AG20443 (cell line): ENCODE results near the gene MAN2A2.
"Not testable (repeated sequence)": the region's sequence is repeated elsewhere in the genome, so short reads cannot be mapped to it uniquely, and the experiment has no call there.

Experiments
- DNase-seq: peaks from one replicate; pipeline ENCODE4 v3.0.0; 2012; ENCODE audit warnings: low spot score, mixed read lengths

Gene MAN2A2

GRCh38 chr15:90903733-90904536 is 833 bp downstream of the MAN2A2 start:
- no peak for DNase-seq

DNA sequence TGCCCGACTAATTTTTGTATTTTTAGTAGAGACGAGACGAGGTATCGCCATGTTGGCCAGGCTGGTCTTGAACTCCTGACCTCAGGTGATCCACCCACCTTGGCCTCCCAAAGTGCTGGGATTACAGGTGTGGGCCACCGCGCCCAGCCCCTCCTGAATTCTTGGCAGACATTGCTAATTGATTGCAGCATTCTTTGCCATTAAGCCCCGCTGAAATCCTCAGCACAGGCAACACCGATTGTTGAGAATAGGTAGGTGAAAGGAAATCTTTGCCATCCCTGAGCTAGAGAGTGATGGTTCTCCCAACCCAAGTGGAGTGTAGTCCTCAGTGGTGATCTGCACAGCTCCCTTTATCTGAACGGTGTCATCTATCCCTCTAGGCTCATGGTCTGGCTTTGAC is 1.6 kb downstream of the MAN2A2 start:
- DNase-seq = no peak

DNA sequence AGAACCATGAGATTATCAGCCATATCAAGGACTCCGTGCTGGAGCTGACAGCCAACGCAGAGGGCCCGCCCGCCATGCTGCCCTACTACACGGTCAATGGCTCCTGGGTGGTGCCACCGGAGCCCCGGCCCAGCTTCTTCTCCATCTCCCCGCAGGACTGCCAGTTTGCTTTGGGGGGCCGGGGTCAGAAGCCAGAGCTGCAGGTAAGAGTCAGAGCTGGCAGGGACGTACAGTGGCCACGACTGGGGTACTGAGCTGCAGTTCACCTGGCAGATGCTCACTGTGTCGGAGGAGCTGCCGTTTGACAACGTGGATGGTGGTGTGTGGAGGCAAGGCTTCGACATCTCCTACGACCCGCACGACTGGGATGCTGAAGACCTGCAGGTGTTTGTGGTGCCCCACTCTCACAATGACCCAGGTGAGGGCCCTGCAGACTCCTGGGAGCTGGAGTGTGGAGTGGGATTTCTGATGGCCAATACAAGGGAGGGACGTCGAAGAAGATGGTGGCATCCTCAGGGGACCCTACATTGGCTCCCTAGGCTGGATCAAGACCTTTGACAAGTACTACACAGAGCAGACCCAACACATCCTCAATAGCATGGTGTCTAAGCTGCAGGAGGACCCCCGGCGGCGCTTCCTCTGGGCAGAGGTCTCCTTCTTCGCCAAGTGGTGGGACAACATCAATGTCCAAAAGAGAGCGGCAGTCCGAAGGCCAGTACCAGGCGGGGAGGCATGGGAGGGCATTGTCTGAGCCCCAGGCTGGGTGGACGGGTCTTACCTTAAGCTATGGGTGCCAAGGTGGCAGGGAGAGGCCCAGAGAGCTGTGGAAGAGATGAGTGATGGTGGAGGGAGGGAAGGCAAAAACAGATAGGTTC is 2.4 kb downstream of the MAN2A2 start:
- DNase-seq = no peak

DNA sequence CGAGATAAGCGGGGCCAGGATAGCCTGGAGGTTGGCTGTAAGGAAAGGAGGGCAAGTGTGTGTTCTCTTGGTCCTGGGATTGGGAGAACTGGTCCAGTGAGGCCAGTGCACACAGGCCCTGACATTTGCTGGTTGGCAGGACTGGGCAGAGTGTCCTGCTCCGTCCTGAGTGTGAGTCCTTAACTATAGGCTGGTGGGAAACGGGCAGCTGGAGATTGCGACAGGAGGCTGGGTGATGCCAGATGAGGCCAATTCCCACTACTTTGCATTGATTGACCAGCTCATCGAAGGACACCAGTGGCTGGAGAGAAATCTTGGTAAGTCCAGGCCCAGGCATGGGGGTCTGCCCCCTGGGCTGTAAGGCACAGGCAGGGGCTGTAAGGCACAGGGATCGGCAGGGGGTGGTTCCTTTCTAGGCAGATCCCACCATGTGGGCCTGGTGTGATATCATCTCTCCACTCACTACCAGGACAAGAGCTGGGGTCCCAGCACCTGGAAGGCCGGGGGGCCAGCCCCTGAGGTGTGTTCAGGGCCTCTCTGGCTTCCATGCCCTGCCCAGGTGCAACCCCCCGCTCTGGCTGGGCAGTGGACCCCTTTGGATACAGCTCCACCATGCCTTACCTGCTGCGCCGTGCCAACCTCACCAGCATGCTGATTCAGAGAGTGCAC is 3.2 kb downstream of the MAN2A2 start:
- no peak for DNase-seq

DNA sequence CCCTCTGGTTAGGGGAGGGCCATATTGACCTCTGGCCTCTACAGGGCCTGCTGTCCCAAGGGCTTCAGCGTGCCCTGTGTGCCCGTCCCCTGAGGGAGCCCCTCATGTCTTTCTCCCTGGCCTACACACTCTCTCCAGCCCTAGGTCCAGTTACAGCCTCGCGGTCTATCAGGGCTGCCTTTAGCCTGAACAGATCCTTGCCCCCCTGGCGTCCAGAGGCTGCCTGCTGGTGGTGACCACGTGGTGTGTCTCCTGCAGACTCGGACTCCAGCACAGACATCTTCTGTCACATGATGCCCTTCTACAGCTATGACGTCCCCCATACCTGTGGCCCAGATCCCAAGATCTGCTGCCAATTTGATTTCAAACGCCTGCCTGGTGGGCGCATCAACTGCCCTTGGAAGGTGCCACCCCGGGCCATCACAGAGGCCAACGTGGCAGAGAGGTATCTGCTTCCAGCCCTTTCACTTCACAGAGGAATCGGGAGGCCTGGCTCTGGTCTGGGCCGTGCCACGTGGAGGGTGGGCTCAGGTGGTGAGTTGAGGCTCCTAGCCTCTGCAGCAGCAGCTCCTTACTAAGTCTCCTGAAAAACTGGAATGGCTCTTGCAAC is 4.1 kb downstream of the MAN2A2 start:
- no peak for DNase-seq

- no peak for DNase-seq
Measured at GRCh38 chr15:90907838-90908507, 4.9 kb downstream of the MAN2A2 start.

GRCh38 chr15:90909449-90909848 is 6.3 kb downstream of the MAN2A2 start:
- DNase-seq = not testable (repeated sequence)

GRCh38 chr15:90909976-90910375 is 6.9 kb downstream of the MAN2A2 start:
- DNase-seq = no peak

DNA sequence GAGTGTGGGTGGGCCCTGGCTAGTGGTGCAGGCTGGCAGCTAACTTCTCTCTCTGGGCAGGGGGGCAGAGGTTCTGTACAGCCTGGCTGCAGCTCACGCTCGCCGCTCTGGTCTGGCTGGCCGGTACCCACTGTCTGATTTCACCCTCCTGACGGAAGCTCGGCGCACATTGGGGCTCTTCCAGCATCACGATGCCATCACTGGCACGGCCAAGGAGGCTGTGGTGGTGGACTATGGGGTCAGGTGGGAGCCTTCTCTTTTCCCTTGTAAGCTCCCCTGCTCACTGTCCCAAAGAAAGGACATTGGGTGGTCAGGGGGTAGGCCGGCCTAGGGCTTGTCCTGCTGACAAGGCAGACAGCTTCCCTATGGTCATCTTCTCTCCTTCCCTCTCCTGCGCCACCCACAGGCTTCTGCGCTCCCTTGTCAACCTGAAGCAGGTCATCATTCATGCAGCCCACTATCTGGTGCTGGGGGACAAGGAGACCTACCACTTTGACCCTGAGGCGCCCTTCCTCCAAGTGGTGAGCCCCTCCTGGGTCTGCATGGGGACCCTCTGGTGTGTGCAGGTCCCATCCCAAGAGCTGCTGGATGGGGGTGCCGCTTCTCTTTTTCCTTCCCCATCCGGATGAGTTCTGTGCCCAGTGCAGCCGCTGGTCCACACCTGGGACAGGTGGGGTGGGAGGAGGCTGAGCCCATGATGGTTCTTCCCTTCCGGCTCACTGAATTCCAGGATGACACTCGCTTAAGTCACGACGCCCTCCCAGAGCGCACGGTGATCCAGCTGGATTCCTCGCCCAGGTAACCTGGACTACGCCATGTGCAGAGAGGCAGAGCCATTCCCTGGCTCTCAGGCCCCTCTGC is 7.6 kb downstream of the MAN2A2 start:
- no peak for DNase-seq

DNA sequence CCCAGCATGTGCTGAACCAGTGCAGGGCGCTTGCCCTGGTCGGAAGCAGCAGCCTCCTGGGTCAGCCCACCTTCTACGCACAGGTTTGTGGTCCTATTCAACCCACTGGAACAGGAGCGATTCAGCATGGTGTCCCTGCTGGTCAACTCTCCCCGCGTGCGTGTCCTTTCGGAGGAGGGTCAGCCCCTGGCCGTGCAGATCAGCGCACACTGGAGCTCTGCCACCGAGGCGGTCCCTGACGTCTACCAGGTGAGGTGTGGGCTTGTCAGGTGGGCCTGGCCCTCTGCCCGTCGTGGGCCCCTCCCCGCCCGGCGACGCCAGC is 8.2 kb downstream of the MAN2A2 start:
- no peak for DNase-seq

- no peak for DNase-seq
Measured at GRCh38 chr15:90911906-90912769, 9.0 kb downstream of the MAN2A2 start.

GRCh38 chr15:90912770-90913075 is 9.6 kb downstream of the MAN2A2 start:
- DNase-seq = no peak

- DNase-seq = no peak
Measured at GRCh38 chr15:90913398-90913944, 10.4 kb downstream of the MAN2A2 start.

DNA sequence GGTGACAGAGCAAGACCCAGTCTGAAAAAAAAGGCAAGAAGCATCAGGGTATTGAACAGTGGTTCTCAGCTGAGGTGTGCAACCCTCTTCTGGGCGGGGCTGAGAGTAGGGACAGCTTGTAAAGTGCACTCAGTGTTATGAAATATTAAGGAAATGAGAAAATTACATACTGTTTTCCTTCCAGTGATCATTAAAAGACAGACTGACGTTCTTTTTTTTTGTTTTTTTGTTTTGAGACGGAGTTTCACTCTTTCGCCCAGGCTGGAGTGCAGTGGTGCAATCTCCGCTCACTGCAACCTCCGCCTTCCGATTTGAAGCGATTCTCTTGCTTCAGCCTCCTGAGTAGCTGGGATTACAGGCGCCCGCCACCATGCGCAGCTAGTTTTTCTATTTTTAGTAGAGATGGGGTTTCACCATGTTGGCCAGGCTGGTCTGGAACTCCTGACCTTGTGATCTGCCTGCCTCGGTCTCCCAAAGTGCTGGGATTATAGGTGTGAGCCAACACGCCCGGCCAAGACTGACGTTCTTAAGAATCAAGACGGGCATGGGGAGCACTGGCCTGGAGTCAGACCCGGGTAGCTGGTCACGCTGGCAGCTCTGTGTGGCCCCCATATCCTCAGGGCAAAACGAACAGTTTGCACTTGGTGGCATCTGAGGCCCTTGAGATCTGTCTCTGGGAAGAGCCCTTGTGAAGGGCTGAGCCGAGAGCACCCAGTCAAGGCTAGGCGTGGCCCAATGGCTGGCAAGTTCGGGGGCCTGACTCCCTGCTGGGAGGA is 11.4 kb downstream of the MAN2A2 start:
- DNase-seq = no peak

GRCh38 chr15:90915216-90915807 is 12.2 kb downstream of the MAN2A2 start:
- DNase-seq = no peak

DNA sequence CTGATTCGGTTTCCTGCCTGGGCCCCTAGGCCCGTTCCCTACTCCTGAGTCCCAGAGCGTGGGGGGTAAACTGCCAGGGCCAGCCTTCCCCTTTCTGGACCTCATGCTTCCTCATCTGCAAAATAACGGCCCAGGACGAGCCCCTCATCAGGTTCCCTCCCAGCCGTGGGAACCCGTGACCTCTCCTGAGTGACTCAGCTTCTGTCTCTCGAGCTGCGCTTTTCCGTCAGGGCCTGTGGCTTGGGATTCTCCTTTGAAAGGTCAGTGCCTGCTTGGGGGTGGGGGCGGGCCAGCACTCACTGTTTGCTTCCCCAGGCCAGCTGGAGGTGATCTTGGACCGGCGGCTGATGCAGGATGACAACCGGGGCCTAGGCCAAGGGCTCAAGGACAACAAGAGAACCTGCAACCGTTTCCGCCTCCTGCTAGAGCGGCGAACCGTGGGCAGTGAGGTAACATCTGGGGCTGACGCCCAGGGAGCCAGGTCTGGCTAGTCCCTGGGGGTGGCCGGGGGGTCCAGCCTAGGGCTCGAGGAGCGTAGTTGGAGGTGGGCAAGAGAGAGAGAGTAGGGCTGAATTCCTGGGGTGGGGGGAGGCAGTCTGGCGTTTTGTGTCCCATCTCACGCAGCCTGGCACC is 12.8 kb downstream of the MAN2A2 start:
- DNase-seq = no peak

DNA sequence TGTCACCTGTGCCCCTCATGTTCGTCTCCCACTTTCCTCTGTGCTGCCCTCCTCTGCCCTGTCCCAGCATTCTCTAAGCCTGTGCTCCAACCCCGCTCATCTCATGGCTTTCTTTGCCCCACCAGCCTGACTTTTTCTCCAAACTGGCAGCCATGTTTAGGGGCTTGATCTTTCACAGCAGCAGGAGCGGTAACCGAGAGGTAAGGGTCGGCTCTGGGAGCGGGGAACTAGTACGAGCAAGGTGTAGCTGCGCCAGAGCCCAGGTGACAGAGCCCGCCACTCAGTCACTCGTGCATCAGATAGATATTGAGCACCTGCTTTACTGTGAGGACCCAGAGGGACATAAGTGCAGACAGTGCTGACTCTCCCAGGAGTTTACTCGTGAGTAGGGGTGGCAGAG is 13.4 kb downstream of the MAN2A2 start:
- DNase-seq = no peak

GRCh38 chr15:90917569-90917968 is 14.5 kb downstream of the MAN2A2 start:
- no peak for DNase-seq
